Stimulated activated CD4-positive, alpha-beta T cell treated with anti-CD3 and anti-CD28 coated beads, Interleukin-2, amount 100 ng/mL, for 4 hours (primary cell): ENCODE data around the gene STX2.

Experiments
- DNase-seq: peaks from one replicate; pipeline ENCODE4 v3.0.0-alpha.2; 2020; ENCODE audit warnings: low read depth

Gene STX2

DNA sequence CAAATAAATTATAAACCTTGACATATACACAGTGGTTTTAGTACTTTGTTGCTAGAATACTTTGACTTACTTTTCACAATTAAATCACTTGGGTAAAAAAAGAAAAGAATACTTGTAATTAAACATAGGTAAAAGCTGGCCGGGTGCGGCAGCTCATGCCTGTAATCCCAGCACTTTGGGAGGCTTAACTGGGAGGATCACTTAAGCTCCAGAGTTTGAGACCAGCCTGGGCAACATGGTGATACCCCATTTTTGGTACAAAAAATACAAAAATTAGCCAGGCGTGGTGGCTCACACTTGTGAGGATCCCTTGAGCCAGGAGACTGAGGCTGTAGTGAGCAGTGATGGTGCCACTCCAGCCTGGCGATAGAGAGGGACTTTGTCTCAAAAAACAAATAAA is 7.8 kb downstream of the STX2 start:
- DNase-seq = no peak

GRCh38 chr12:130830246-130830551 is 8.9 kb downstream of the STX2 start:
- DNase-seq = no peak

- no peak for DNase-seq
Measured at GRCh38 chr12:130829391-130830245, 9.4 kb downstream of the STX2 start.

DNA sequence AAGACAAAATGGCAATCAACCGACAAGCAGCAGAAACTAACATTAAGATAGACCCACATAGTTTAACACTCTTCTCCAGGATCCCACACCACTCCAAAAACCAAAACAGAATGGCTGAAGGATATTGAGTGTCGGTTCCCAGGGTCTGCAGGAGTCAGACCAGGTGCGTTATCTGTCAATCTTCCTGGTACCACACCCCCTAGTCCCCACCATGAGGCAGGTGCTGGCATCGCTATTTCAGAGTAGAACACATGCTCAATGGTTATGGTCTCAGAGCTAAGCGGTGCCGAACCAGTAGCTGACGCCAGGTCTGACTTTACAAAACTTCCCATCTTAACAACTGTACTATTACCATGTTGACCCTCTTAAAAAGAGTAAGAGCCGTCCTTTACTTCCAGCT is 10.2 kb downstream of the STX2 start:
- DNase-seq = no peak

DNA sequence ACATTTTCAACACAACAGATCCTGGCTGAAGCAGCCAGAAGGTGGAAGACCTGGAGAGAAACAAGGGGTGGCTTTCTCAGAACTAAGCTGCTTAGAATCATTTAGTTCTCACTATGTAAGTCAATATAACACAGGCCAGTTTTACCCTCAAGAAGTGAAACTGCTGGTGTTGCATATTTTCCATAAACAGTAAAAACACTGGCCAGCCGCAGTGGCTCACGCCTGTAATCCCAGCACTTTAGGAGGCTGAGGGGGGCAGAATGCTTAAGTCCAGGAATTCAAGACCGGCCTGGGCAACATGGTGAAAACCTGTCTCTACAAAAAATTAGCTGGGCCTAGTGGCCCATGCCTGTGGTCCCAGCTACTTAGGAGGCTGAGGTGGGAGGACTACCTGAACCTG is 11.6 kb downstream of the STX2 start:
- no peak for DNase-seq

GRCh38 chr12:130826151-130826801 is 12.8 kb downstream of the STX2 start:
- peak; percentile 45 for DNase-seq

DNA sequence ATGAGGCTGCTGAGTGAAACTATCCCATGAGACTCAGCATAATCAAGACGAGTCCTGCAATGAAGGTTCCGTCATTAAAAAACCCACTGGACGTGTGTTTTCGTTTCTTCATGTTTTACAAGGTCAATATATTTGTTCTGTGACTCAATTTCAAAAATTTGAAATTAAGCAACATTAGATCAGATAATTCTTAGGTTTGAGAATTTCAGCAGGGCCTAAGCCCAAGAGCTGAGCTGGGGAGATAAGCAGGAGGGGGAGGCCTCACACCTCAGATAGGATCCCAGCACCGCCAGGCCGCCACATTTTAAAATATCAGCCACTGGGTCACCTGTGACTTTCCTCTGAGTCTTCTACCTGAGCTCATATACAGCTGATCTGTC is 13.3 kb downstream of the STX2 start:
- DNase-seq = no peak

- DNase-seq = no peak
Measured at GRCh38 chr12:130819681-130820080, 19.4 kb downstream of the STX2 start.

GRCh38 chr12:130818635-130819576 is 20.1 kb downstream of the STX2 start:
- peak; percentile 60 for DNase-seq

- DNase-seq = no peak
Measured at GRCh38 chr12:130818272-130818634, 20.8 kb downstream of the STX2 start.

DNA sequence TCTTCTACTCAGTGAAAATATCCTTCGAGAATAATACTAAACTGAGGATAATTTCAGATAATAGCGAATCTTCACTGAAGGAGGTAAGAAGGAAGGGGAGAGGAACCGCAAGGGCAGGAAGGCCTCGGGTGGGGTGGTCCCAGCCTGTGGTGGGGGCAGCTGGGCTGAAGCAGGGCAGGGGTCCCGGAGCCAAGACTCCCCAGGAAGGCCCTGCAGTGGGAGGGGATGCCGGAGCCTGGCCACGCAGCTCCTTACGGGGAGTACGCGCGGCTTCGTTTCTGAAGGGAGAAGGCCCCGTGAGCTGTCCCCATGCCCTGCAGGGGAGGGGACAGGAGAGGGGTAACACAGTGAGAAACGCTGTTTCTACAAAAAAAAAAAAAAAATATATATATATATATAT is 21.2 kb downstream of the STX2 start:
- no peak for DNase-seq

DNA sequence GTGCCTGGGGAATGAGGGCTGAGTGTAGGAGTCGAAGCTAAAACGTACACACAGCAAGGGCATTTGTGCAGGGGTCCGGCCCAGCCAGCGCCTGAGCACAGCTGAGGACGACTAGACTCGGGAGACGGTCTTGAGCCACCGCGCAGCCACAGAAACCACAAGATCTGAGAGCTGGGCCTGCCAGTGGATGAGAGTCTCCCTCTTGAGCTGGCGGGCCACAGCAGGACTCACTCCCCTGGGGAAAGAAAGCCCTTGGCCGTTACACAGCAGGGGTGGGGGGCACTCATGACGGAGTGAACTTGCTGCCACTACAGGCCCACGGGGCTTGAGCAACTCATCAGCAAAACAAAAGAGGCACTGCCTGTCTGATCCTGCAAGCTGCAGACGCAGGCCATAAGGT is 23.0 kb downstream of the STX2 start:
- DNase-seq = no peak

GRCh38 chr12:130815028-130815741 is 23.9 kb downstream of the STX2 start:
- DNase-seq = no peak

GRCh38 chr12:130813949-130814348 is 25.1 kb downstream of the STX2 start:
- DNase-seq = no peak

DNA sequence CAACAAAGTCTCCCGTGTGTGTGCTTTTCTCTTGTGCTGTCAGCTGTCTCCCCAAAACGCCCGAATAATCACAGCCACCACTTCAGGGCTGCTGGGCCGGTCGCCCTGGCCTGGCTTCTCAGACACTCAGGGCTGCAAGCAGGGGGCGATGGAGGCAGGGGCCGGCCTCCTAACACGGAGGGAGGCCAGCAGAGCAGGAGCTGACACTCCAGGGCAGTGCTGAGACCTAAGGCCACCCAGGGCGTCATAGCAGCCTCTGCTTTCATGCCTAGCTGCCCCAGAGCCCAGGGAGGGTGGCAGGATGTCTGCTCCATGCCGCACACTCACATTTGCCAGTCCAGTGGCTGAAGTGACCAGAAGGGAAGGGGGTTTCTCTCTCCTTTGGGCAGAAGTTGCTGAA is 25.6 kb downstream of the STX2 start:
- no peak for DNase-seq

- no peak for DNase-seq
Measured at GRCh38 chr12:130809791-130810190, 29.3 kb downstream of the STX2 start.

DNA sequence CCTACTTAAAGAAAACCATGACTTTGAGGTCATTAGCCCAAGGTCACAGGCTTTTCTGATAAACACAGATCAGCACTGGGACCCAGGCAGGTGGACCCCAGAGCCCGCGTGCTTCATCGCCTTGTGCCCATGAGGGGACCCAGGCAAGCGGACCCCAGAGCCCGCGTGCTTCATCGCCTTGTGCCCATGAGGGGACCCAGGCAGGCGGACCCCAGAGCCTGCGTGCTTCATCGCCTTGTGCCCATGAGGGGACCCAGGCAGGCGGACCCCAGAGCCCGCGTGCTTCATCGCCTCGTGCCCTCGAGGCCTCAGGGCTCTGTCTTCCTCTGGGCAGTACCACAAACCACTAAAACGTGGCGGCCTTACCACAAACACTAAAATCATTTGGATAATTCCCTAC is 31.7 kb downstream of the STX2 start:
- DNase-seq = no peak

GRCh38 chr12:130806574-130806973 is 32.5 kb downstream of the STX2 start:
- DNase-seq = no peak

DNA sequence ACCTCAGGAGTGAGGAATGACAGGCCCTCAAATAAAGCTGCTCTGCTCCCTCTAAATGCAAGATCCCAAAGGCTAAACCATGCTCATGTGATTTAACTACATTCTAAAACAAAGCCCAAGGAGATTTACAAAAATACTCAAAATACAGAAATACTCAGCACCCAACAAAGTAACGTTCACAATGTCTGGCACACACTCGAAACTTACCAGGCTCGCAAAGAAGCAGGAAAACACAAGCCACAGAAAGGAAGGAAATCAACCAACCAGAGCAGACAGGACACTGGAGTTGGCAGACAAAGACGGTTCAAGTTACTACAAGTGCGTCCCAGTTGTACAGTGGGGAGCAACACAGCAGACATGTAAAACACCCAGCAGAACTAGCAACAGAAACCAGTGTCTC is 33.4 kb downstream of the STX2 start:
- no peak for DNase-seq

DNA sequence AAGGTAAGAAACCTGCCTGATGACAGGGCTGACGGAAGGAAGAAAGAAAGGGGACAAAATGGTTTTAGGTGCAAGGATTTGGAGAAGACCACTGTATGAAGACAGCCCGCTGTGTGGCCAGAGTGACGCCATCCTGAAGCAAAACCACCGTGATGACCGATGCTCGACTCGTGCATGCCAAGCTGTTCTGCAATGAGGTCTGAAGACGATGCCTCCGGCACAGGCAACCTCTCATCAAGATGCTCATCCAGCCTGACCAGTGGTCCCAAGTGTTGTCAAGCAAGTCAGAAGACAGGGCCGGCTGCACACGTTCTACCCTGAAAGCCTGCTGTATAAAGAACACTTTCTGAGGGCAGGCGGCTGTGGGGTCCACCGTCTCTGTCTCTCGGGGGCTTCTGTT is 34.8 kb downstream of the STX2 start:
- no peak for DNase-seq

DNA sequence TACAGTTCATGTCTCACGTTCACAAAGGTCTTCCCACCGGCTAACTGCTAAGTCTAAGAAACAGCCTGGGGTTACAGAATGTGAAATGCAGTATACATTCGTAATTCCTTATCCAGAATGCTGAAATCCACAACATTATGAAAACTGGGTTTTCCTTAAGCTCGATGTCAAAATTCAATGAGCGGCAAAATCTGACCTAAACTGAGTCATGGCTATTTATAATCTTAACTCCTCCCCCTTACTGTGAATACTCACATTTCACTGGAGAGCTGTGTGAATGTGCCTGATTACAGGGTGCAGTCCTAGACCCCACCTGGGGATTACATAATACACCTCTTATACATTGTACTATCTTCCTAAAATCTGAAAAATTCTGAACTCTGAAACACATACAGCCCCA is 35.3 kb downstream of the STX2 start:
- DNase-seq = no peak

GRCh38 chr12:130800312-130800711 is 38.7 kb downstream of the STX2 start:
- DNase-seq = no peak
